BE2C (cell line): ENCODE measurements around the gene SLC22A2.

ENCODE experiments used
- DNase-seq: peaks from one replicate; pipeline ENCODE4 v3.0.0-alpha.2; 2020
- H3K27me3 ChIP-seq: fragments of 250-450 bp; sonication (Bioruptor Pico); 2 replicates; pipeline ENCODE4 v1.5.1; 2020; ENCODE audit warnings: mild to moderate bottlenecking
- H3K36me3 ChIP-seq: fragments of 250-450 bp; sonication (Bioruptor Pico); 2 replicates; pipeline ENCODE4 v1.5.1; 2020; ENCODE audit warnings: mild to moderate bottlenecking
- H3K4me1 ChIP-seq: fragments of 250-450 bp; sonication (Bioruptor Pico); 2 replicates; pipeline ENCODE4 v1.5.1; 2020
- H3K4me3 ChIP-seq: 2 replicates; pipeline ENCODE4 v1.5.1; 2011; ENCODE audit warnings: low read depth, low read length
- H3K9me3 ChIP-seq: fragments of 250-450 bp; sonication (Bioruptor Pico); 2 replicates; pipeline ENCODE4 v1.5.1; 2020
- CTCF ChIP-seq: IDR thresholded peaks from 2 replicates; pipeline ENCODE4 v1.5.1; 2012; ENCODE audit warnings: mild to moderate bottlenecking, low read depth, low read length

Gene SLC22A2

DNA sequence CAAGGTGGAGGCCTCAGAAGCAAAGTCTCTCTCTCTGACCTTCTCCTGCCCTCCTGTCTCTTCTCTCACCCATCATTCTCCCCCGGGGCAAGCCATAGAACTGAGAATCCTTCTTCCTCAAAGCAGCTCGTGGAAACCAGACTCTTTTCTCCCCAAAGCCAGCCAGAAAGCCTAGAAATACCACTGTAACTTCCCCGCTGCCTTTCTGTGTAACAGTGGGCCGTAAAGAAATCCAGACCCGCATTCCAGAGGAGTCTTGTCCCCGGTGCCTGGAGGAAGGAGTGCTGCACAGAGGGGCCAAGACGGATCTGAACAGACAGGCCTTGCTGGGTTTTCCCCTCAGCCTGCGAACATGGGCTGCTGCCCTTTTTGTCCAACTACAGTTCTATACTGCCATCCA is 977 bp upstream of the SLC22A2 start:
- Histone ChIP-seq H3K36me3 (no peaks in the 10 kb centered on the region), H3K4me3 (no peak overlapping the region), H3K4me1 (no peaks in the 10 kb centered on the region), H3K27me3 (peaks cover 6% of the 10 kb centered on the region; the same call in 1 of the 2 replicates), H3K9me3 (no peaks in the 10 kb centered on the region)
- DNase-seq: no peak
- no peak for TF ChIP-seq CTCF

DNA sequence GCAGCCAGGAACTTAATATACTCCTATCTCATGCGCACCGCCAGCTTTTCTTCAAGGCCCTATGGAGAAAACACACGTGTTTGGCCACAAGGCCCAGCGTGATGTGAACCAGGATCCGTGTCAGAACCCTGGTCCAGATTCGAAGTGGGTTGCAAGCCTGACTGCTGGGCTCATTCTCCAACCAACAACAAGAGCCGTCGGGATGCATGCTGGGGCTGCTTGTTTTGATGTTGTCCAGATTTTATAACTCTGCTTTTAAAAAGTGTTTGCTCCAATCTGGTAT is 463 bp upstream of the SLC22A2 start:
- Histone ChIP-seq H3K4me3 (no peak overlapping the region), H3K27me3 (peaks cover 6% of the 10 kb centered on the region; the same call in 1 of the 2 replicates), H3K36me3 (no peaks in the 10 kb centered on the region), H3K4me1 (no peaks in the 10 kb centered on the region), H3K9me3 (no peaks in the 10 kb centered on the region)
- no peak for TF ChIP-seq CTCF
- no peak for DNase-seq

DNA sequence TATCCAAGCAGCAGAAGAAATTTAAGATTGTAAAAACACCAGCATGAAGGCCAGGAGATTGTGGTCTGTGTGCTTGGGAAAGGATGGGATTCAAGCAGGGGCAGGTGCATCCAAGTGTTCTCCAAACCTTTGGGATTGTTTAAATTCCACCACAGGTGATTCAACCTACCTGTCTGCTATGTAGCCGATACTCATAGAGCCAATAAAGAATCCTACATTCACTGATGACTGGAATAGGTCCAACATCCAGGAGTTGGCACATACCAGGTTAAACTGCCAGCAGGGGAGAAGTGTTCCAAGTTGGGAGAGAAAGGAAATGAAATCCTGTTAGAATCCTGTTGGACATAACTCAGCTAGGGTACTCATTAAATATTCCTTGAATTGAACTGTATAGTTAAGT is 2.2 kb downstream of the SLC22A2 start:
- Histone ChIP-seq H3K4me3 (no peak overlapping the region), H3K36me3 (no peaks in the 10 kb centered on the region), H3K9me3 (no peaks in the 10 kb centered on the region), H3K4me1 (no peaks in the 10 kb centered on the region), H3K27me3 (peaks cover 6% of the 10 kb centered on the region; the same call in 1 of the 2 replicates)
- no peak for DNase-seq
- TF ChIP-seq CTCF: no peak

GRCh38 chr6:160254467-160255312 is 3.9 kb downstream of the SLC22A2 start:
- no peaks in the 10 kb centered on the region for H3K27me3 ChIP-seq
- no peaks in the 10 kb centered on the region for H3K4me1 ChIP-seq
- H3K9me3 ChIP-seq: no peaks in the 10 kb centered on the region
- no peak for DNase-seq
- no peak for TF ChIP-seq CTCF
- no peaks in the 10 kb centered on the region for H3K36me3 ChIP-seq
- no peak overlapping the region for H3K4me3 ChIP-seq

- Histone ChIP-seq H3K9me3 (no peaks in the 10 kb centered on the region), H3K4me1 (no peaks in the 10 kb centered on the region), H3K36me3 (no peaks in the 10 kb centered on the region), H3K27me3 (no peaks in the 10 kb centered on the region), H3K4me3 (no peak overlapping the region)
- DNase-seq: no peak
- no peak for TF ChIP-seq CTCF
Observed at GRCh38 chr6:160253714-160254113, 4.9 kb downstream of the SLC22A2 start.

- Histone ChIP-seq H3K4me3 (no peak overlapping the region), H3K36me3 (no peaks in the 10 kb centered on the region), H3K27me3 (no peaks in the 10 kb centered on the region), H3K4me1 (no peaks in the 10 kb centered on the region), H3K9me3 (no peaks in the 10 kb centered on the region)
- TF ChIP-seq CTCF: no peak
- no peak for DNase-seq
Observed at GRCh38 chr6:160253292-160253691, 5.3 kb downstream of the SLC22A2 start.
